CD4-positive, alpha-beta memory T cell (primary cell): ENCODE measurements around the gene MCF2L2. TPM values are rescaled to one million over a fixed set of nuclear protein-coding genes. Genes with fewer than 3 reads are reported as not detected.

Source experiments
- CTCF ChIA-PET: fragments of 350-600 bp; sonication (Branson Sonifier 250); formaldehyde crosslinking; loops from one replicate; lab custom pipeline; 2021; ENCODE audit warnings: inconsistent platforms; ENCODE audit not compliant: partially characterized antibody; lab: Charles Lee
- POLR2A ChIA-PET: fragments of 350-600 bp; sonication (Branson Sonifier 250); formaldehyde crosslinking; loops from one replicate; lab custom pipeline; 2021; ENCODE audit not compliant: partially characterized antibody; lab: Charles Lee
- DNase-seq, 5 donors: peaks; one replicate each; pipeline versions ENCODE4 v3.0.0 to v3.0.0-alpha.2; 2020 to 2022; ENCODE audit warnings: mixed read lengths in 1 of 5
- H3K27ac ChIP-seq: one replicate; pipeline ENCODE4 v1.7.0; 2013; ENCODE audit warnings: low read depth, low read length
- H3K27me3 ChIP-seq: 2 replicates; pipeline ENCODE4 v1.7.0; 2013; ENCODE audit warnings: mild to moderate bottlenecking, low read length, moderate library complexity; ENCODE audit not compliant: insufficient read depth
- H3K36me3 ChIP-seq: 2 replicates; pipeline ENCODE4 v1.7.0; 2013; ENCODE audit warnings: mild to moderate bottlenecking, low read length, moderate library complexity; ENCODE audit not compliant: insufficient read depth
- H3K4me1 ChIP-seq: 2 replicates; pipeline ENCODE4 v1.7.0; 2013; ENCODE audit warnings: mild to moderate bottlenecking, low read length, moderate library complexity; ENCODE audit not compliant: insufficient read depth
- H3K4me3 ChIP-seq, 2 donors: one replicate each; pipeline ENCODE4 v1.7.0; 2013; ENCODE audit warnings: low read length in 2 of 2, mild to moderate bottlenecking in 1 of 2
- H3K9me3 ChIP-seq, 2 donors: one replicate each; pipeline ENCODE4 v1.7.0; 2013; ENCODE audit warnings: low read length in 2 of 2, control low read depth in 1 of 2; ENCODE audit not compliant: control insufficient read depth in 1 of 2
- H3K27ac Mint-ChIP-seq, 7 donors: one replicate each; pipeline ENCODE4 v1.8.0; 2020 to 2021; ENCODE audit warnings: mixed read lengths in 7 of 7, mild to moderate bottlenecking in 6 of 7, inconsistent platforms in 3 of 7, moderate library complexity in 3 of 7
- H3K27me3 Mint-ChIP-seq, 2 donors: one replicate each; pipeline ENCODE4 v1.8.0; 2020 to 2021; ENCODE audit warnings: mixed read lengths in 2 of 2
- H3K36me3 Mint-ChIP-seq, 2 donors: one replicate each; pipeline ENCODE4 v1.8.0; 2020 to 2021; ENCODE audit warnings: mixed read lengths in 2 of 2, inconsistent platforms in 1 of 2, mild to moderate bottlenecking in 1 of 2
- H3K4me1 Mint-ChIP-seq, 4 donors: one replicate each; pipeline ENCODE4 v1.8.0; 2020 to 2021; ENCODE audit warnings: mixed read lengths in 4 of 4, mild to moderate bottlenecking in 1 of 4
- H3K4me3 Mint-ChIP-seq, 8 donors: one replicate each; pipeline ENCODE4 v1.8.0; 2020 to 2021; ENCODE audit warnings: mixed read lengths in 8 of 8, mild to moderate bottlenecking in 7 of 8, moderate library complexity in 6 of 8, inconsistent platforms in 3 of 8
- H3K9me3 Mint-ChIP-seq, 8 donors: one replicate each; pipeline ENCODE4 v1.8.0; 2020 to 2021; ENCODE audit warnings: mixed read lengths in 8 of 8, mild to moderate bottlenecking in 5 of 8, inconsistent platforms in 3 of 8, moderate library complexity in 1 of 8
- intact Hi-C: fragments of 100-400 bp; cut with micrococcal nuclease; formaldehyde crosslinking; loops from one replicate; pipeline ENCODE4 v1.15.1; 2023
- polyA plus RNA-seq, 2 donors: library from polyadenylated mRNA; unstranded; fragments of 300-500 nt; fragmentation: Illumina TruSeq; gene quantifications; one replicate each; pipeline ENCODE4 v1.2.3, GENCODE V29; 2021
- total RNA-seq, 2 experiments: library from RNA; stranded (reverse); gene quantifications; one replicate each; pipeline ENCODE4 v1.2.3, GENCODE V29; 2021

MCF2L2 gene
- total and polyA plus RNA-seq, 4 experiments from 2014 or later, result 0.37 to 7.3 (median 5.1) TPM

DNA sequence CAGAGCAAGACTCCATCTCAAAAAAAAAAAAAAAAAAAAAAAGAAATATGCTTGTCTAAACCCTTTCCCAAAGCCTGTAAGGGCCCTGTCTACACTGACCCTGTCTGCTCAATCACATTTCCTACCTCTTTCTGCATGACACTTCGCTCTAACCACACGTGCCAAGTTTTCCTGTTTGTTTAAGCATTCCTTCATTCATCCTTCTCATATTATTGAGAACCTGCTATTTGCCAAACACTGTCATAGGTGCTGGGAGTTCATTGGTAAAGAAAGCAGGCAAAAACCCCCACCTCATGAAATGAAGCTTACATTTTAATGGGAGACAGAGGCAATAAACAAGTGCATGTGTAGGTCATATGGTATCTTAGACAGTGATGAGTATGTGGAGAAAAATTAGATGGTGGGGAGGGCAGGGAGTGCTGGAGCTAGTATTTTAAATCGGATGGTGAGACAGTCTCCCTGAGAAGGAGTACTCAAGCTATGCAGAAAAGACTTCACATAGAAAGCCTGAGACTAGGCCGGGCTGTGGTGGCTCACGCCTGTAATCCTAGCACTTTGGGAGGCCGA lies 127.3 kb downstream of the MCF2L2 start:
- DNase-seq, result no peak
- CTCF ChIA-PET, result interaction anchor here (1.1 kb wide), 1 partner anchor 19 kb away, joined by 3 read pairs; no protein-coding TSS in a partner anchor
- peaks cover 12 to 36% of the 10 kb centered on the region in 2 donors for H3K36me3 Mint-ChIP-seq
- no peaks in the 10 kb centered on the region for H3K9me3 ChIP-seq
- H3K4me3 Mint-ChIP-seq, result peak overlapping the region in 1 of 8 donors; percentile 65
- H3K36me3 ChIP-seq, result no peaks in the 10 kb centered on the region
- H3K27me3 Mint-ChIP-seq, result no peaks in the 10 kb centered on the region
- H3K27me3 ChIP-seq, result no peaks in the 10 kb centered on the region
- POLR2A ChIA-PET, result no interaction called here
- H3K27ac ChIP-seq, result no peak overlapping the region
- no peak overlapping the region for H3K4me3 ChIP-seq
- H3K27ac Mint-ChIP-seq, result peak overlapping the region in 2 of 7 donors; percentile 32 to 43
- intact Hi-C loops, result no loop called here
- H3K9me3 Mint-ChIP-seq, result no peaks in the 10 kb centered on the region
- H3K4me1 ChIP-seq, result no peaks in the 10 kb centered on the region
- H3K4me1 Mint-ChIP-seq, result peaks cover 0 to 2% (median 0%) of the 10 kb centered on the region in 4 donors

DNA sequence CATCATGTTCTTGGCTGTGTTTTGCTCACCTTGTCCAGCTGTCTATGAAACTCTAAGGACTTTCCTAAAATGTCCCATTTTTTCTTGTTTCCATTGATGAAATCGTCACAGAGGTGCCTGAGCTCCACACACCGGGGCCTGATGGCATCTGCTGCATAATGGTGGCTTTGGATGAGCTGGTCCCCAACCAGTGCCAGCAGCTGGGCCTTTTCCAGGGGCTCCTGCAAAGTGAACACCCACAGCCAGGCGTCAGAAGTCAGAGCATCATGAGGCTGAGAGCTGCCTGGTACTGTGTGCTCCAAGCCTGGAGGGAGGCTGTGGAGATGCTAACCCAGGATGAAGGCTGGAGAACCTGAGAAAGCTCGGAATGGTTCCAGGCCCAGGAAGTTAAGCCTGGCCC lies 128.4 kb downstream of the MCF2L2 start:
- H3K27ac ChIP-seq, result no peak overlapping the region
- Mint-ChIP-seq H3K27ac (no peak overlapping the region), H3K4me1 (peaks cover 0 to 2% (median 0%) of the 10 kb centered on the region in 4 donors), H3K9me3 (no peaks in the 10 kb centered on the region), H3K4me3 (no peak overlapping the region), H3K27me3 (no peaks in the 10 kb centered on the region), H3K36me3 (peaks cover 19 to 44% of the 10 kb centered on the region in 2 donors)
- CTCF ChIA-PET, result interaction anchor here (1.1 kb wide), 1 partner anchor 15 kb away, joined by 3 read pairs; no protein-coding TSS in a partner anchor
- POLR2A ChIA-PET, result no interaction called here
- H3K4me1 ChIP-seq, result no peaks in the 10 kb centered on the region
- no peak overlapping the region for H3K4me3 ChIP-seq
- H3K9me3 ChIP-seq, result no peaks in the 10 kb centered on the region
- no peaks in the 10 kb centered on the region for H3K27me3 ChIP-seq
- intact Hi-C loops, result no loop called here
- no peak for DNase-seq
- H3K36me3 ChIP-seq, result no peaks in the 10 kb centered on the region

DNA sequence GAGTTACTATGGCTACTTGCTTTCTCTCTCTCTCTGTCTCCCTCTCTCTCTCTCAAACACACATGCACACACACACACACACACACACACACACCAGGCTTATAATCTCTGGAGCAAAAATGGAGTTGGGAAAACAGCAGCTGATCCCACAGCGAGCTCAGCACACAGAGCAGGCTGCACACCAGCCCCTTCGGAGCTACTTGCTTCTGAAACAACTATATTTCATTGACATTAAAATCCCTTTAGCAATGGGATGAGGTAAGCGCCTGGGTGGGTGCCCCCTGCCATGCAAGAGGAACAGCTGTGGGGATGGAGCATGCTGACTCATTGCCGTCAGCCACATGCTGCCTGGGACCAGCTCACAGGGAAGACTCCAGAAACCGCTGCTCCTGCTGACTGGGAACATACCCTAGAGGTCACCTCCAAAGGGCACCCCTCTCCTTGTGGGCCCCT lies 129.7 kb downstream of the MCF2L2 start:
- ChIA-PET POLR2A (no interaction called here), CTCF (interaction anchor here (1.1 kb wide), 1 partner anchor 16 kb away, joined by 3 read pairs; no protein-coding TSS in a partner anchor)
- no peak for DNase-seq

GRCh38 chr3:183296944-183297343 lies 131.5 kb downstream of the MCF2L2 start:
- intact Hi-C loops, result no loop called here
- no peak overlapping the region for H3K27ac ChIP-seq
- Mint-ChIP-seq H3K9me3 (no peaks in the 10 kb centered on the region), H3K27ac (no peak overlapping the region), H3K36me3 (peaks cover 20 to 28% of the 10 kb centered on the region in 2 donors), H3K4me3 (no peak overlapping the region), H3K4me1 (peaks cover 0 to 2% (median 0%) of the 10 kb centered on the region in 4 donors), H3K27me3 (no peaks in the 10 kb centered on the region)
- no peaks in the 10 kb centered on the region for H3K4me1 ChIP-seq
- H3K9me3 ChIP-seq, result no peaks in the 10 kb centered on the region
- no peaks in the 10 kb centered on the region for H3K27me3 ChIP-seq
- no peaks in the 10 kb centered on the region for H3K36me3 ChIP-seq
- ChIA-PET POLR2A (no interaction called here), CTCF (interaction anchor here (1.2 kb wide), 1 partner anchor 87 kb away, joined by 3 read pairs; no protein-coding TSS in a partner anchor)
- no peak for DNase-seq
- no peak overlapping the region for H3K4me3 ChIP-seq

More for the DNA sequence above, 129.7 kb downstream of the MCF2L2 start:
- H3K4me3 ChIP-seq, result no peak overlapping the region
- H3K9me3 ChIP-seq, result no peaks in the 10 kb centered on the region
- intact Hi-C loops, result no loop called here
- Mint-ChIP-seq H3K9me3 (no peaks in the 10 kb centered on the region), H3K4me3 (no peak overlapping the region), H3K27ac (no peak overlapping the region), H3K4me1 (peaks cover 0 to 2% (median 0%) of the 10 kb centered on the region in 4 donors), H3K36me3 (peaks cover 20 to 39% of the 10 kb centered on the region in 2 donors), H3K27me3 (no peaks in the 10 kb centered on the region)
- H3K27ac ChIP-seq, result no peak overlapping the region
- no peaks in the 10 kb centered on the region for H3K36me3 ChIP-seq
- no peaks in the 10 kb centered on the region for H3K4me1 ChIP-seq
- H3K27me3 ChIP-seq, result no peaks in the 10 kb centered on the region

DNA sequence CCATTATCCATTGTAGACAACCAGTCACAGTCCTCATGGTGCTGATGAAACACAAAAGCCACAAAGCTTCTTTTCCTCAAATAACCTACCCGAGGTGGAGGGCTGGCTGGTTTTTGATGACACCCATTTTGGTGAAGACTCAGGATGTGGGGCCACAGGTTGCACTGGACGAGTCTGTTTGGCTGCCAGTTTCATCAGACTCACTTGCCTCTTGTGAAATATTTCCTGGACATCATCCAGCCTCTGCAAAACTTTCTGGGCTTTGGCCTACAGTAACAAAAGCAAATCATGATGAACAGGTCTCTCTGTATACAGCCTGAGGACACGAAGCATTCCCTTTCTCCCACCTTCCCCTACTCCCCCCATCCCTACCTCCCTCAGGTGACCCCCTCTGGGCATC lies 133.2 kb downstream of the MCF2L2 start:
- Mint-ChIP-seq H3K27me3 (no peaks in the 10 kb centered on the region), H3K27ac (peak overlapping the region in 1 of 7 donors; percentile 12), H3K4me3 (no peak overlapping the region), H3K4me1 (peaks cover 0 to 1% (median 0%) of the 10 kb centered on the region in 4 donors), H3K36me3 (peaks cover 22 to 24% of the 10 kb centered on the region in 2 donors), H3K9me3 (no peaks in the 10 kb centered on the region)
- ChIA-PET POLR2A (no interaction called here), CTCF (interaction anchor here (1.6 kb wide), 1 partner anchor 14 kb away, joined by 4 read pairs; no protein-coding TSS in a partner anchor)
- Histone ChIP-seq H3K4me3 (no peak overlapping the region), H3K36me3 (no peaks in the 10 kb centered on the region), H3K27ac (no peak overlapping the region), H3K27me3 (no peaks in the 10 kb centered on the region), H3K4me1 (no peaks in the 10 kb centered on the region), H3K9me3 (no peaks in the 10 kb centered on the region)
- intact Hi-C loops, result no loop called here
- no peak for DNase-seq

- H3K27me3 Mint-ChIP-seq, result no peaks in the 10 kb centered on the region
- Histone ChIP-seq H3K4me1 (no peaks in the 10 kb centered on the region), H3K27me3 (no peaks in the 10 kb centered on the region), H3K27ac (no peak overlapping the region), H3K36me3 (no peaks in the 10 kb centered on the region), H3K9me3 (no peaks in the 10 kb centered on the region), H3K4me3 (no peak overlapping the region)
- H3K27ac Mint-ChIP-seq, result no peak overlapping the region
- ChIA-PET CTCF (no interaction called here), POLR2A (no interaction called here)
- H3K36me3 Mint-ChIP-seq, result peaks cover 19 to 21% of the 10 kb centered on the region in 2 donors
- DNase-seq, result no peak
- H3K4me1 Mint-ChIP-seq, result peaks cover 0 to 1% (median 0%) of the 10 kb centered on the region in 4 donors
- intact Hi-C loops, result no loop called here
- H3K9me3 Mint-ChIP-seq, result no peaks in the 10 kb centered on the region
- H3K4me3 Mint-ChIP-seq, result no peak overlapping the region
These were observed 134.5 kb downstream of the MCF2L2 start for GRCh38 chr3:183293966-183294365.

DNA sequence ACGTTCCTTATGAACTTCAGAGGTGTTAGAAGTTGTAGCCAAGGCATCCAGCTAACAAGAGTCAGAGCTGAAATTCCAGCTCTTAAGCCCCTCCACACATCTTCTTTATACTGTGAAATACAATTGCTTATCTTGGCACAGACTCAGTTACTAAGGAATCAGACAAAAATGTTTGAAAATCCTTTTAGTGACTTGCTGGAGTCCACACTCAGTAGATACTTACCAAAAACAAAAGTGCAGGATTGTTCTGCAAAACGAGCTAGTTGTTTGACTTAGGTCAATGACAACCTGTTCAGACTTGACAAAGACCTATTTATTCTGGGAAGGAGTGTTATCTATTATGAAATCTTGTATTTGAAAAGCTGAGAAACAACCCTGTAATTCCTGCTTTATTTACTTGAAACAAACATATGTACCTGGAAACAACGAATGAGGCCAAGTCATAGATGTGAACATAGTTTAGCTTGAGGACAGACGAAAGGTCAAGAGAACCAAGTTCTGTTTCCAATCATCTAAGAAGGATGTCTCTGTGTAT lies 136.9 kb downstream of the MCF2L2 start:
- no peaks in the 10 kb centered on the region for H3K27me3 Mint-ChIP-seq
- intact Hi-C loops, result no loop called here
- ChIA-PET CTCF (interaction anchor here (1.3 kb wide), 1 partner anchor 11 kb away, joined by 3 read pairs; no protein-coding TSS in a partner anchor), POLR2A (no interaction called here)
- H3K4me3 ChIP-seq, result no peak overlapping the region
- no peaks in the 10 kb centered on the region for H3K27me3 ChIP-seq
- peaks cover 3% of the 10 kb centered on the region for H3K4me1 ChIP-seq
- no peak overlapping the region for H3K27ac Mint-ChIP-seq
- no peaks in the 10 kb centered on the region for H3K9me3 Mint-ChIP-seq
- H3K4me3 Mint-ChIP-seq, result no peak overlapping the region
- peaks cover 15% of the 10 kb centered on the region in 2 donors for H3K36me3 Mint-ChIP-seq
- H3K4me1 Mint-ChIP-seq, result peaks cover 4 to 8% (median 5%) of the 10 kb centered on the region in 4 donors
- no peak for DNase-seq
- no peaks in the 10 kb centered on the region for H3K9me3 ChIP-seq
- H3K27ac ChIP-seq, result no peak overlapping the region
- no peaks in the 10 kb centered on the region for H3K36me3 ChIP-seq
